IPS-NIHi11 (cell line): ENCODE measurements around the gene ACAN.

ENCODE experiments used
- DNase-seq: peaks from one replicate; pipeline ENCODE4 v3.0.0; 2012; ENCODE audit warnings: mixed read lengths, low spot score

ACAN gene

DNA sequence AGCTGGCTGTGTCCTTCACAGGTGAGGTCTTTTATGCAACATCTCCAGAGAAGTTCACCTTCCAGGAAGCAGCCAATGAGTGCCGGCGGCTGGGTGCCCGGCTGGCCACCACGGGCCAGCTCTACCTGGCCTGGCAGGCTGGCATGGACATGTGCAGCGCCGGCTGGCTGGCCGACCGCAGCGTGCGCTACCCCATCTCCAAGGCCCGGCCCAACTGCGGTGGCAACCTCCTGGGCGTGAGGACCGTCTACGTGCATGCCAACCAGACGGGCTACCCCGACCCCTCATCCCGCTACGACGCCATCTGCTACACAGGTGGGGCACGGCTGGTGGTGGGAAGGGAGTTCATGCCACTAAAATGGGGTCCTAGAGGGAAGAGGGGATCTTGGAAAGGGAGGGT, 40.1 kb downstream of the ACAN start:
- DNase-seq = no peak

DNA sequence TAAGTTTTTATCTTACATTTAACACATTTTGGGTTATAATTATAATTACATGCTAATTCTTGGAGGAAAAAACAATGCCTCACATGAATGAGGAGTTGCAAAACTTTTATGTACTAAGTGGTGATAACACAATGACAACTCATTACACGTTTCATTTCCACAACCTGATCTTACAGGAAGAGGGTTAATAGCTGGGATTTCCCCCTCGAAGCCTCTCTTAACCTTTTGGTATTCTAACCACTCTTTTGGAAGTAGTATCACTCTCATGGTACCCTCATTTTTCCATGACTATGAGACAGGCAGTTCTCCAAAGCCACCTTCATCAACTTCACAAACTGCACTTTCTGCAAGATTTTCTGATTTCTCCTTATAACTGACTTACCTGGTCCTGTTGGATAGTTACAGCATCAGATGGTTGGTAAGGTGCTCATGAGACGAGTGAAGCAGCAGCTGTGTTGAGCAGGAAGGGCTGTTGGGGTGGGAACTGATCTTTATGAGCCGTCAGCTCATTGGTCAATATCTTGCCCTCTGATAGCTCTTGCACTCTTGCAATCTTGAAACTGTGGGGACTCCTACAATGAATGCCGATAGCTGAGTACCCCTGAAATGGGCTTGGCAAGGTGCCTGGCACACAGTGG, 41.6 kb downstream of the ACAN start:
- DNase-seq = no peak

DNA sequence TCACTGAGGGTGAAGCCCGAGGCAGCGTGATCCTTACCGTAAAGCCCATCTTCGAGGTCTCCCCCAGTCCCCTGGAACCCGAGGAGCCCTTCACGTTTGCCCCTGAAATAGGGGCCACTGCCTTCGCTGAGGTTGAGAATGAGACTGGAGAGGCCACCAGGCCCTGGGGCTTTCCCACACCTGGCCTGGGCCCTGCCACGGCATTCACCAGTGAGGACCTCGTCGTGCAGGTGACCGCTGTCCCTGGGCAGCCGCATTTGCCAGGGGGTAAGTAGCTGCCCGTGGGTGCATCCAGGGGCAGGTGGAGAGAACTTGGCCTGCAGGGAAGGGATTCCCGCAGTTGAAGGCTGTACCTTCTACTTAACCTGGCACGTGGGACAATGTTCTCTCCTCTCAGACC, 42.4 kb downstream of the ACAN start:
- DNase-seq = no peak

DNA sequence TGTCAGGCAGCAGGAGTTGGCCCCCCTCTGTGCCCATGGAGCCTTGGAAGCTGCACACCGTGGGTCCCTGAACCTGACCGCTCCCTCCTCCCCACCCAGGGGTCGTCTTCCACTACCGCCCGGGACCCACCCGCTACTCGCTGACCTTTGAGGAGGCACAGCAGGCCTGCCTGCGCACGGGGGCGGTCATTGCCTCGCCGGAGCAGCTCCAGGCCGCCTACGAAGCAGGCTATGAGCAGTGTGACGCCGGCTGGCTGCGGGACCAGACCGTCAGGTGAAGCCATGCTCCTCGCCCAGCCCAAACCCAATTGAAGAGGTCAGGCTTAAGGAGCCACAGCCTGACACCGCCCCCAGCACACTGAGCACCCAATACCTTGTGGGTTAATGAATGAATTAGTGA, 43.9 kb downstream of the ACAN start:
- no peak for DNase-seq

GRCh38 chr15:88848203-88848602, 45.0 kb downstream of the ACAN start:
- no peak for DNase-seq

- DNase-seq = no peak
These were observed 46.3 kb downstream of the ACAN start for GRCh38 chr15:88849376-88850072.

GRCh38 chr15:88852476-88852875, 49.2 kb downstream of the ACAN start:
- no peak for DNase-seq

DNA sequence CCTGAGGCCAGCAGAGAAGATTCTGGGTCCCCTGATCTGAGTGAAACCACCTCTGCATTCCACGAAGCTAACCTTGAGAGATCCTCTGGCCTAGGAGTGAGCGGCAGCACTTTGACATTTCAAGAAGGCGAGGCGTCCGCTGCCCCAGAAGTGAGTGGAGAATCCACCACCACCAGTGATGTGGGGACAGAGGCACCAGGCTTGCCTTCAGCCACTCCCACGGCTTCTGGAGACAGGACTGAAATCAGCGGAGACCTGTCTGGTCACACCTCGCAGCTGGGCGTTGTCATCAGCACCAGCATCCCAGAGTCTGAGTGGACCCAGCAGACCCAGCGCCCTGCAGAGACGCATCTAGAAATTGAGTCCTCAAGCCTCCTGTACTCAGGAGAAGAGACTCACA, 55.7 kb downstream of the ACAN start:
- DNase-seq = no peak

GRCh38 chr15:88859550-88859949, 56.3 kb downstream of the ACAN start:
- no peak for DNase-seq

GRCh38 chr15:88860212-88860611, 57.0 kb downstream of the ACAN start:
- DNase-seq = no peak

DNA sequence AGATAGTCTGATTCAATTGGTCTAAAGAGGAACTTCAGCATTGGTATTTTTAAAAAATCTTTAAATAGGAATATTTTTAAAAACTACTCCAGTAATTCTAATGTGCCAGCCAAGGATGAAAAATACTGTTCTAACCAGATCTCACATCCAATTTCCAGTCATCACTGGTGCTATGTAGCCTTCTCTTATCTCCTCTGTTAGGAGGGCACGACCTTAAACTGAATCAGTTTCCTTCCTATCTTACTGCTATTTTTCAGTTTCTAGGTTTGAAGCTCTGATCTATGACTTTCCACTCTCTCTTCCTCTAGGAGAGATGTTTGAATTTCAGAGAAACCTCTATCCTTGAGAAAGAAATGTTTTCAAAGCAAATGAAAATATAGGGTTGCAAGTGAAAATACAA, 60.2 kb downstream of the ACAN start:
- no peak for DNase-seq

DNA sequence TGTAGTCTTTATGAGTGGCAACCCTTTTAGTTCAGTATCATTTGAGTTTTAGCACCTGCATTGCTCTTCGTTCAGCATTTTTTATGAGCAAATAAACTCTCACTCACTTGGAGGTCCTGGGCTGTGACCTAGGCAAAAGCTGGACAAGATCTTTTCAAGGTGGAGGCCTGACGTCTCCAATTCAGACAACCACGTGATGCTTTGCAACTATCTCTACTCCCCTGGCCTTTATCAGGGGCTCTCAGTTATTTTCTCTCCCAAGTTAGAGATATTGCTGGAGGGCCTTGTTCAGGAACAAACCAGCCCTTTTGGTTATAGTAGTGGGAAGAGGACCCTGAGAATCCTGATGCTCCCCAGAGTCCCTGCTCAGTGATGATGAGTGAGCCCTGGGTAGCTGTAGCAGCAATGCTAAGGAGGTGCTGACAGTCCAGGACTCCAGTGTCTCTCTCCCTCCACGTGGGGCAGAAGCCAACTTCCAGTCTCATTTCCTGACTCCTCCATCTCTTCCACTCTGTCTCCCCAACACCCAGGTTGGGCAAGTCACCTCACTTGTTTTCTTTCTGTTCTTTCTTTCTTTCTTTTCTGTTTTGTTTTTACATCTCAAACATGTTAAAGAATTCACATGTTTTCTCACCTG, 61.7 kb downstream of the ACAN start:
- no peak for DNase-seq

GRCh38 chr15:88865498-88866099, 62.4 kb downstream of the ACAN start:
- DNase-seq = no peak

DNA sequence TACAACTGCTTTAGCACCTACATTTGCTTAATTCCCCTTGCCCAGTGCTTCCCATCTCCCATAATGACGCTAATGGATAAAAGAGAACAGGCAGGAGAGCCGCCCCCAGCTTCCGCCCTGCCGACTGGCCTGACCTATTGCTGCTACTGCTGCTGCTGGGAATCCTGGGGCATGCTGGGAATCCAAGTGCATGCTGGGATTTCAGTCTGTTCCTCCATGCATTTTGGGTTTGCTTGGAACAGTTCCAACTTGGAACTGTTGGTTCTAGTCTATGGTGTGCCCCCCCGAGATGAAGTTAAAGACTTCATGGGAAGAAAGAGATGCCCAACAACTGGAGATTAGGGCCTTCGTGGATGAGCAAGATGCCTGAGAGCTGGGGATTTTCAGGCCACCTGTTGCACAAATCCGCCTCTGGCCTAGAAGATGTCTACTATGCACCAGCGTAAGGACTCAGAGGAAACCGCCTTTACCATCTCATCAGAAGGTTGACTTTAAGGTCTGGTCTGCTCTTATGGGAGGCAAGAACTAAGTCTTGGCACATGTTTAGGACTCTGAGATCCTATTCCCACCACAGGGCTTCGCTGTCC, 63.2 kb downstream of the ACAN start:
- DNase-seq = no peak

GRCh38 chr15:88871313-88871712, 68.1 kb downstream of the ACAN start:
- no peak for DNase-seq

GRCh38 chr15:88872106-88872505, 68.9 kb downstream of the ACAN start:
- no peak for DNase-seq

DNA sequence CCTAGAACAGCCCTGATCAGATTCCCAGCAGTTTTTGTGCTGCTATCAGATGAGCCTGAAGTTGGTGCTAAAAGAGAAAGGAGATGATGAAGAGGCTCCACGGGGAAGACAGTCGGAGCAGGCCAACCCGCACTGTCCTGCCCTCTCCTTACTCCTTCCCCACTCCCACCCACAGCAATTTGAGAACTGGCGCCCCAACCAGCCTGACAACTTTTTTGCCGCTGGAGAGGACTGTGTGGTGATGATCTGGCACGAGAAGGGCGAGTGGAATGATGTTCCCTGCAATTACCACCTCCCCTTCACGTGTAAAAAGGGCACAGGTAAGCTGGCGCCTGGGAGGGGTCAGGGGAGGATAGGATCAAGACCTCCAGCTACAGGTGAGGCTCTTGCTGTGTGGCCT, 69.5 kb downstream of the ACAN start:
- no peak for DNase-seq

DNA sequence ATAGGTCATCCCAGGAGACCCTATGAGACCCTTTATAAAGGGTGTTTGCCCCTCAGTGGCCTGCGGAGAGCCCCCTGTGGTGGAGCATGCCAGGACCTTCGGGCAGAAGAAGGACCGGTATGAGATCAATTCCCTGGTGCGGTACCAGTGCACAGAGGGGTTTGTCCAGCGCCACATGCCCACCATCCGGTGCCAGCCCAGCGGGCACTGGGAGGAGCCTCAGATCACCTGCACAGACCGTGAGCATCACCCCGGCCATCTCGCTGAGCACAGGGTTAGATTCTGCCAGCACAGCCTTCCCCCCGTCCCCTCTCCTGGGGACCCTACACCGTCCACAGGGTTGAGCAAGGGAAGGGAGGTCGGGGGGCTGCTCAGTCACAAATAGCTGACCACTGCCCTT, 70.5 kb downstream of the ACAN start:
- DNase-seq = no peak

- DNase-seq = no peak
These were observed 71.0 kb downstream of the ACAN start for GRCh38 chr15:88874275-88874674.

DNA sequence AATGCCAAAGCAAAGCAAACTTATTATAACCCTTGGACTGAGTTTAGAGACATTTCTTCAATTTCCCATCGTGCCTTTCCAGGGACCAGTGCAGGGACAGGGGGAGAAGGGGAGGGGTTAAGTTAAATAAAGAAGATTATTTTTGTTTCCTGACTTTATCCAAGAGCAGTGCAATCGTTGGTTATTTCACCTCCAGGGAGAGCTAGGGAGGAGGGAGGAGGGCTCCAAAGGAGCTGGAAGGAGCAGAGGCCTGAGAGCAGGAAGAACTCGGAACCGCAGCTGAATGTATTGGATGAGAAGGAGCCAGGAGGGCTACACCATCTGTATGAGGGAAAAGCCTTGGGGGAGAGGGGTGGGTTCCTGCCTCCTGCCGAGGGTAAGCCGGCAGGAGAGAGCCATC, 71.4 kb downstream of the ACAN start:
- no peak for DNase-seq

- DNase-seq = no peak
These were observed 73.3 kb downstream of the ACAN start for GRCh38 chr15:88876573-88876972.

- no peak for DNase-seq
These were observed 74.2 kb downstream of the ACAN start for GRCh38 chr15:88877415-88877814.

GRCh38 chr15:88877906-88878305, 74.7 kb downstream of the ACAN start:
- DNase-seq = no peak
